OCI-LY1 (cell line): ENCODE data around the gene ZMIZ1.

Experiments
- EZH2 ChIP-seq: fragments of 200-600 bp; sonication (generic), shearing (Covaris generic); IDR thresholded peaks from 2 replicates; pipeline ENCODE4 v1.8.0; 2017; ENCODE audit warnings: borderline replicate concordance, mixed run types, mild to moderate bottlenecking, antibody characterized with exemption, low read length, moderate library complexity, mixed read lengths
- TF ChIP-seq, protein P1 (sequence below): fragments of 200-600 bp; sonication (generic), shearing (Covaris generic); IDR thresholded peaks from 2 replicates; pipeline ENCODE4 v1.5.1; 2017; ENCODE audit warnings: mild to moderate bottlenecking, antibody characterized with exemption, low read length, moderate library complexity, mixed read lengths

GRCh38 chr10:79128923-79129305 lies 60.1 kb downstream of the ZMIZ1 start:
- TF ChIP-seq, protein P1, sequence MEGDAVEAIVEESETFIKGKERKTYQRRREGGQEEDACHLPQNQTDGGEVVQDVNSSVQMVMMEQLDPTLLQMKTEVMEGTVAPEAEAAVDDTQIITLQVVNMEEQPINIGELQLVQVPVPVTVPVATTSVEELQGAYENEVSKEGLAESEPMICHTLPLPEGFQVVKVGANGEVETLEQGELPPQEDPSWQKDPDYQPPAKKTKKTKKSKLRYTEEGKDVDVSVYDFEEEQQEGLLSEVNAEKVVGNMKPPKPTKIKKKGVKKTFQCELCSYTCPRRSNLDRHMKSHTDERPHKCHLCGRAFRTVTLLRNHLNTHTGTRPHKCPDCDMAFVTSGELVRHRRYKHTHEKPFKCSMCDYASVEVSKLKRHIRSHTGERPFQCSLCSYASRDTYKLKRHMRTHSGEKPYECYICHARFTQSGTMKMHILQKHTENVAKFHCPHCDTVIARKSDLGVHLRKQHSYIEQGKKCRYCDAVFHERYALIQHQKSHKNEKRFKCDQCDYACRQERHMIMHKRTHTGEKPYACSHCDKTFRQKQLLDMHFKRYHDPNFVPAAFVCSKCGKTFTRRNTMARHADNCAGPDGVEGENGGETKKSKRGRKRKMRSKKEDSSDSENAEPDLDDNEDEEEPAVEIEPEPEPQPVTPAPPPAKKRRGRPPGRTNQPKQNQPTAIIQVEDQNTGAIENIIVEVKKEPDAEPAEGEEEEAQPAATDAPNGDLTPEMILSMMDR: no peak
- no peak for TF ChIP-seq EZH2
